NCI-H187 treated with DMSO at 0.1 percent for 48 hours (cell line): ENCODE measurements around the gene NTN1.

Experiments used
- DNase-seq: peaks from one replicate; lab custom pipeline; 2025; lab: John Stamatoyannopoulos, UW

Gene NTN1

GRCh38 chr17:9166788-9167187 is 145.5 kb downstream of the NTN1 start:
- no peak for DNase-seq

- no peak for DNase-seq
Measured at GRCh38 chr17:9167379-9167778, 146.1 kb downstream of the NTN1 start.

- DNase-seq: no peak
Measured at GRCh38 chr17:9169116-9169515, 147.8 kb downstream of the NTN1 start.

- no peak for DNase-seq
Measured at GRCh38 chr17:9170336-9170735, 149.0 kb downstream of the NTN1 start.

GRCh38 chr17:9170853-9171252 is 149.5 kb downstream of the NTN1 start:
- no peak for DNase-seq

- DNase-seq: no peak
Measured at GRCh38 chr17:9173386-9173983, 152.2 kb downstream of the NTN1 start.

- no peak for DNase-seq
Measured at GRCh38 chr17:9174312-9174711, 153.0 kb downstream of the NTN1 start.

- DNase-seq: no peak
Measured at GRCh38 chr17:9174779-9175574, 153.7 kb downstream of the NTN1 start.

- no peak for DNase-seq
Measured at GRCh38 chr17:9175700-9176467, 154.6 kb downstream of the NTN1 start.

GRCh38 chr17:9177212-9177611 is 155.9 kb downstream of the NTN1 start:
- no peak for DNase-seq

GRCh38 chr17:9178319-9178718 is 157.0 kb downstream of the NTN1 start:
- no peak for DNase-seq

GRCh38 chr17:9179602-9180001 is 158.3 kb downstream of the NTN1 start:
- no peak for DNase-seq

- DNase-seq: no peak
Measured at GRCh38 chr17:9181640-9182039, 160.3 kb downstream of the NTN1 start.

- DNase-seq: no peak
Measured at GRCh38 chr17:9183306-9183705, 162.0 kb downstream of the NTN1 start.

GRCh38 chr17:9185142-9185541 is 163.8 kb downstream of the NTN1 start:
- DNase-seq: no peak

GRCh38 chr17:9185688-9186284 is 164.5 kb downstream of the NTN1 start:
- DNase-seq: no peak

GRCh38 chr17:9187828-9188227 is 166.5 kb downstream of the NTN1 start:
- no peak for DNase-seq

GRCh38 chr17:9188367-9188766 is 167.1 kb downstream of the NTN1 start:
- no peak for DNase-seq

- no peak for DNase-seq
Measured at GRCh38 chr17:9189870-9190269, 168.6 kb downstream of the NTN1 start.

GRCh38 chr17:9192010-9192409 is 170.7 kb downstream of the NTN1 start:
- DNase-seq: no peak

- no peak for DNase-seq
Measured at GRCh38 chr17:9195411-9195810, 174.1 kb downstream of the NTN1 start.

GRCh38 chr17:9195961-9196670 is 174.8 kb downstream of the NTN1 start:
- no peak for DNase-seq
